IMR-90 (cell line): Measurements from ENCODE around the gene RGS13. TPM values are rescaled to one million over a fixed set of nuclear protein-coding genes. Genes with fewer than 3 reads are reported as not detected.

Source experiments
- ATAC-seq: fragments of 200-7000 bp; cut with Tn5 transposase; 2 replicates; pipeline ENCODE4 v1.9.1; 2020; ENCODE audit warnings: low read depth, mild to moderate bottlenecking, moderate library complexity
- BruUV-seq: library from RNA; stranded (reverse); fragments of 400-500 nt; replicated peaks from 2 replicates; lab custom pipeline; 2021; lab: Mats Ljungman, UMichigan
- CTCF ChIA-PET: fragments of 300-600 bp; formaldehyde crosslinking; extraction: SDS; loops from one replicate; lab custom pipeline; 2021; ENCODE audit warnings: antibody characterized with exemption; lab: Yijun Ruan, JAX
- POLR2A ChIA-PET: fragments of 300-600 bp; sonication (Branson Sonifier 250); formaldehyde crosslinking; loops from one replicate; lab custom pipeline; 2022; ENCODE audit warnings: antibody characterized with exemption; ENCODE audit not compliant: unreplicated experiment; lab: Charles Lee
- DNase-seq: peaks from one replicate; pipeline ENCODE4 v3.0.0; 2013
- H2AFZ ChIP-seq: replicated peaks from 2 replicates; pipeline ENCODE3; 2013; ENCODE audit warnings: low read length, mild to moderate bottlenecking; ENCODE audit not compliant: poor library complexity
- H2AK5ac ChIP-seq: 2 replicates; pipeline ENCODE4 v1.6.1; 2013; ENCODE audit warnings: low read depth, low read length, inconsistent platforms
- H2AK9ac ChIP-seq: replicated peaks from 2 replicates; pipeline ENCODE3; 2013; ENCODE audit warnings: mild to moderate bottlenecking, low read depth, low read length, moderate library complexity; ENCODE audit not compliant: poor library complexity
- H2BK120ac ChIP-seq: 2 replicates; pipeline ENCODE4 v1.6.1; 2013; ENCODE audit warnings: low read depth, low read length, inconsistent platforms
- H2BK15ac ChIP-seq: 3 replicates; pipeline ENCODE4 v1.6.1; 2013; ENCODE audit warnings: low read depth, low read length, inconsistent platforms
- H2BK20ac ChIP-seq: 2 replicates; pipeline ENCODE4 v1.6.1; 2013; ENCODE audit warnings: low read depth, mild to moderate bottlenecking, inconsistent platforms, low read length, moderate library complexity
- H2BK5ac ChIP-seq: 2 replicates; pipeline ENCODE4 v1.6.1; 2013; ENCODE audit warnings: mild to moderate bottlenecking, low read depth, low read length, inconsistent platforms; ENCODE audit not compliant: poor library complexity, severe bottlenecking
- H3K14ac ChIP-seq: replicated peaks from 2 replicates; pipeline ENCODE4 v1.6.1; 2013; ENCODE audit warnings: low read depth, low read length, inconsistent platforms
- H3K18ac ChIP-seq: 2 replicates; pipeline ENCODE4 v1.6.1; 2013; ENCODE audit warnings: low read depth, low read length, control low read depth
- H3K23ac ChIP-seq: 2 replicates; pipeline ENCODE4 v1.6.1; 2013; ENCODE audit warnings: low read depth, low read length, inconsistent platforms
- H3K27ac ChIP-seq: 2 replicates; pipeline ENCODE4 v1.5.1; 2013; ENCODE audit warnings: mild to moderate bottlenecking, control low read depth, low read length; ENCODE audit not compliant: insufficient read depth
- H3K27me3 ChIP-seq: 2 replicates; pipeline ENCODE4 v1.6.1; 2013; ENCODE audit warnings: low read length; ENCODE audit not compliant: control insufficient read depth, insufficient read depth
- H3K36me3 ChIP-seq: 2 replicates; pipeline ENCODE4 v1.6.1; 2013; ENCODE audit warnings: low read length, mixed read lengths; ENCODE audit not compliant: control insufficient read depth, insufficient read depth
- H3K4ac ChIP-seq: 2 replicates; pipeline ENCODE4 v1.6.1; 2013; ENCODE audit warnings: low read depth, low read length, inconsistent platforms
- H3K4me1 ChIP-seq: 2 replicates; pipeline ENCODE4 v1.6.1; 2013; ENCODE audit warnings: low read length, mixed read lengths; ENCODE audit not compliant: control insufficient read depth, insufficient read depth
- H3K4me2 ChIP-seq: 2 replicates; pipeline ENCODE4 v1.6.1; 2013; ENCODE audit warnings: low read depth, mild to moderate bottlenecking, control low read depth, low read length, moderate library complexity
- H3K4me3 ChIP-seq: 2 replicates; pipeline ENCODE4 v1.5.1; 2013; ENCODE audit warnings: low read depth, mild to moderate bottlenecking, control low read depth, low read length, moderate library complexity; ENCODE audit not compliant: insufficient read depth
- H3K56ac ChIP-seq: 2 replicates; pipeline ENCODE4 v1.6.1; 2013; ENCODE audit warnings: low read length, inconsistent platforms; ENCODE audit not compliant: insufficient read depth; ENCODE audit errors: extremely low read depth
- H3K79me1 ChIP-seq, 2 experiments: 2 replicates each; pipeline ENCODE4 v1.6.1; 2013; ENCODE audit warnings: low read length in 2 of 2, inconsistent platforms in 1 of 2, low read depth in 1 of 2
- H3K9ac ChIP-seq: 2 replicates; pipeline ENCODE4 v1.6.1; 2013; ENCODE audit warnings: low read depth, low read length, control low read depth
- H3K9me1 ChIP-seq: 2 replicates; pipeline ENCODE4 v1.6.1; 2013; ENCODE audit warnings: low read length, inconsistent platforms; ENCODE audit not compliant: insufficient read depth
- H3K9me3 ChIP-seq: 2 replicates; pipeline ENCODE4 v1.6.1; 2013; ENCODE audit warnings: low read length; ENCODE audit not compliant: control insufficient read depth, insufficient read depth
- H4K20me1 ChIP-seq: 2 replicates; pipeline ENCODE4 v1.6.1; 2013; ENCODE audit warnings: low read length, inconsistent platforms; ENCODE audit not compliant: insufficient read depth
- H4K5ac ChIP-seq: 2 replicates; pipeline ENCODE4 v1.6.1; 2013; ENCODE audit warnings: mild to moderate bottlenecking, low read depth, low read length, control low read depth
- H4K8ac ChIP-seq, 2 experiments: 2 replicates each; pipeline ENCODE4 v1.6.1; 2013; ENCODE audit warnings: low read depth in 2 of 2, low read length in 2 of 2, control low read depth in 1 of 2, inconsistent platforms in 1 of 2
- H4K91ac ChIP-seq: 2 replicates; pipeline ENCODE4 v1.6.1; 2013; ENCODE audit warnings: low read depth, low read length, inconsistent platforms; ENCODE audit not compliant: insufficient read depth
- BHLHE40 ChIP-seq: fragments of 150-350 bp; IDR thresholded peaks from 2 replicates; pipeline ENCODE4 v1.6.1; 2016; ENCODE audit warnings: mild to moderate bottlenecking, low read depth, low read length
- CEBPB ChIP-seq: IDR thresholded peaks from 2 replicates; pipeline ENCODE4 v1.6.1; 2012; ENCODE audit warnings: low read depth, low read length, improper control_type of control experiment
- FOS ChIP-seq: fragments of 150-350 bp; IDR thresholded peaks from 2 replicates; pipeline ENCODE4 v1.6.1; 2016; ENCODE audit warnings: low read depth, low read length
- MAFK ChIP-seq: IDR thresholded peaks from 2 replicates; pipeline ENCODE4 v1.6.1; 2012; ENCODE audit warnings: low read depth, low read length, improper control_type of control experiment
- MXI1 ChIP-seq: IDR thresholded peaks from 2 replicates; pipeline ENCODE4 v1.6.1; 2012; ENCODE audit warnings: low read depth, mild to moderate bottlenecking, low read length, moderate library complexity, borderline replicate concordance
- NFE2L2 ChIP-seq: fragments of 150-350 bp; IDR thresholded peaks from 2 replicates; pipeline ENCODE4 v1.6.1; 2016; ENCODE audit warnings: low read depth, mild to moderate bottlenecking, low read length
- POLR2A ChIP-seq: IDR thresholded peaks from 2 replicates; pipeline ENCODE4 v1.6.1; 2012; ENCODE audit warnings: mild to moderate bottlenecking, low read depth, low read length
- RCOR1 ChIP-seq: IDR thresholded peaks from 2 replicates; pipeline ENCODE4 v1.6.1; 2012; ENCODE audit warnings: mild to moderate bottlenecking, low read length, improper control_type of control experiment; ENCODE audit not compliant: insufficient replicate concordance
- RFX5 ChIP-seq: IDR thresholded peaks from 2 replicates; pipeline ENCODE4 v1.8.0; 2012; ENCODE audit warnings: low read depth, mild to moderate bottlenecking, low read length, moderate library complexity
- SMC3 ChIP-seq: fragments of 150-350 bp; IDR thresholded peaks from 2 replicates; pipeline ENCODE4 v1.6.1; 2016; ENCODE audit warnings: low read depth, mild to moderate bottlenecking, antibody characterized with exemption, low read length, moderate library complexity
- WGBS, 2 experiments: methylation state at CpG; one replicate each; pipeline versions ENCODE4 v1.1.5 to v1.1.7; 2013; ENCODE audit warnings: missing lambda C conversion rate in 2 of 2; ENCODE audit not compliant: insufficient read length in 1 of 2; ENCODE audit errors: extremely low coverage in 2 of 2; 5-methylcytosine and 5-hydroxymethylcytosine counted together
- dilution Hi-C: fragments of 300-500 bp; cut with HindIII; formaldehyde crosslinking; loops from one replicate; pipeline ENCODE4 v1.14.3; 2018; ENCODE audit warnings: low sequenced_read_pairs; ENCODE audit not compliant: unreplicated experiment
- in situ Hi-C: fragments of 300-500 bp; cut with MboI; formaldehyde crosslinking; loops from 3 replicates; pipeline ENCODE4 v1.14.3; 2019; ENCODE audit warnings: low sequenced_read_pairs, inconsistent platforms, mixed read lengths
- intact Hi-C: fragments of 100-400 bp; cut with micrococcal nuclease; formaldehyde crosslinking; loops from 2 replicates; pipeline ENCODE4 v1.10.0; 2022
- polyA plus RNA-seq, 3 experiments: library from polyadenylated mRNA; depleted of rRNA; stranded (reverse); fragments of >200 nt; gene quantifications; 2 replicates each; pipeline ENCODE4 v1.2.3, GENCODE V29; 2012; ENCODE audit warnings: low replicate concordance in 1 of 3
- total RNA-seq: library from RNA; depleted of rRNA; stranded (reverse); fragments of >200 nt; gene quantifications from 2 replicates; pipeline ENCODE4 v1.2.3, GENCODE V29; 2012
- TF ChIP-seq, protein P1 (sequence below): conservative IDR thresholded peaks from 2 replicates; pipeline ENCODE4 v1.5.1; 2012; ENCODE audit warnings: mild to moderate bottlenecking, low read depth, low read length, improper control_type of control experiment
- TF ChIP-seq, protein P2 (sequence below): fragments of 150-350 bp; IDR thresholded peaks from 2 replicates; pipeline ENCODE4 v1.6.1; 2016; ENCODE audit warnings: low read depth, mild to moderate bottlenecking, low read length, moderate library complexity, borderline replicate concordance

The RGS13 gene
- total and polyA plus RNA-seq, 2 of the 4 experiments (the other 2 are of a cell fraction) = not detected

- Histone ChIP-seq H3K9me3 (no peaks in the 10 kb centered on the region), H3K36me3 (no peaks in the 10 kb centered on the region), H4K20me1 (no peaks in the 10 kb centered on the region), H3K56ac (no peak overlapping the region), H2AFZ (peak overlapping the region; percentile 51), H4K5ac (no peak overlapping the region), H3K18ac (no peak overlapping the region), H4K8ac (no peak overlapping the region), H2BK5ac (no peak overlapping the region), H3K4me2 (no peak overlapping the region), H3K4me1 (0 out of 2 replicates have a peak, but pooled peaks cover 2% of the 10 kb centered on the region), H3K27me3 (no peaks in the 10 kb centered on the region), H3K4me3 (no peak overlapping the region), H2AK9ac (no peak overlapping the region), H2BK120ac (no peak overlapping the region), H2BK15ac (no peak overlapping the region), H3K27ac (no peak overlapping the region), H3K9me1 (no peaks in the 10 kb centered on the region), H3K9ac (no peak overlapping the region), H2AK5ac (no peak overlapping the region), H3K23ac (no peak overlapping the region), H2BK20ac (no peak overlapping the region), H3K4ac (no peak overlapping the region), H3K14ac (no peak overlapping the region), H3K79me1 (no peaks in the 10 kb centered on the region), H4K91ac (no peak overlapping the region)
- in situ Hi-C loops = no loop called here
- intact Hi-C loops = no loop called here
- WGBS, 2 experiments = no CpG with 5 or more reads among the region's 5 CpGs
- no TSS peak for BruUV-seq
- no peak for DNase-seq
- CTCF ChIA-PET = interaction anchor here (0.6 to 0.8 kb wide), 2 partner anchors 10 to 1526 kb away, joined by 3 read pairs; no protein-coding TSS in a partner anchor
- POLR2A ChIA-PET = no interaction called here
- TF ChIP-seq BHLHE40 (no peak), NFE2L2 (no peak), MXI1 (no peak), MAFK (no peak), FOS (no peak), CEBPB (no peak), POLR2A (no peak), RCOR1 (no peak), RFX5 (no peak), SMC3 (no peak)
- TF ChIP-seq, protein P1, sequence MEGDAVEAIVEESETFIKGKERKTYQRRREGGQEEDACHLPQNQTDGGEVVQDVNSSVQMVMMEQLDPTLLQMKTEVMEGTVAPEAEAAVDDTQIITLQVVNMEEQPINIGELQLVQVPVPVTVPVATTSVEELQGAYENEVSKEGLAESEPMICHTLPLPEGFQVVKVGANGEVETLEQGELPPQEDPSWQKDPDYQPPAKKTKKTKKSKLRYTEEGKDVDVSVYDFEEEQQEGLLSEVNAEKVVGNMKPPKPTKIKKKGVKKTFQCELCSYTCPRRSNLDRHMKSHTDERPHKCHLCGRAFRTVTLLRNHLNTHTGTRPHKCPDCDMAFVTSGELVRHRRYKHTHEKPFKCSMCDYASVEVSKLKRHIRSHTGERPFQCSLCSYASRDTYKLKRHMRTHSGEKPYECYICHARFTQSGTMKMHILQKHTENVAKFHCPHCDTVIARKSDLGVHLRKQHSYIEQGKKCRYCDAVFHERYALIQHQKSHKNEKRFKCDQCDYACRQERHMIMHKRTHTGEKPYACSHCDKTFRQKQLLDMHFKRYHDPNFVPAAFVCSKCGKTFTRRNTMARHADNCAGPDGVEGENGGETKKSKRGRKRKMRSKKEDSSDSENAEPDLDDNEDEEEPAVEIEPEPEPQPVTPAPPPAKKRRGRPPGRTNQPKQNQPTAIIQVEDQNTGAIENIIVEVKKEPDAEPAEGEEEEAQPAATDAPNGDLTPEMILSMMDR = no peak
- TF ChIP-seq, protein P2, sequence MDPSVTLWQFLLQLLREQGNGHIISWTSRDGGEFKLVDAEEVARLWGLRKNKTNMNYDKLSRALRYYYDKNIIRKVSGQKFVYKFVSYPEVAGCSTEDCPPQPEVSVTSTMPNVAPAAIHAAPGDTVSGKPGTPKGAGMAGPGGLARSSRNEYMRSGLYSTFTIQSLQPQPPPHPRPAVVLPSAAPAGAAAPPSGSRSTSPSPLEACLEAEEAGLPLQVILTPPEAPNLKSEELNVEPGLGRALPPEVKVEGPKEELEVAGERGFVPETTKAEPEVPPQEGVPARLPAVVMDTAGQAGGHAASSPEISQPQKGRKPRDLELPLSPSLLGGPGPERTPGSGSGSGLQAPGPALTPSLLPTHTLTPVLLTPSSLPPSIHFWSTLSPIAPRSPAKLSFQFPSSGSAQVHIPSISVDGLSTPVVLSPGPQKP = no peak
- ATAC-seq = no peak
- dilution Hi-C loops = no loop called here
Observed at GRCh38 chr1:192668409-192668983, 32.5 kb downstream of the RGS13 start.
